IMR-90 (cell line): ENCODE results near the gene CLPTM1L. TPM values are rescaled to one million over a fixed set of nuclear protein-coding genes. Genes with fewer than 3 reads are reported as not detected.
A peak's percentile ranks its signal among the peaks of the same experiment; 100 is the strongest.

ENCODE experiments used
- ATAC-seq: fragments of 200-7000 bp; cut with Tn5 transposase; 2 replicates; pipeline ENCODE4 v1.9.1; 2020; ENCODE audit warnings: low read depth, mild to moderate bottlenecking, moderate library complexity
- BruUV-seq: library from RNA; stranded (reverse); fragments of 400-500 nt; replicated peaks from 2 replicates; lab custom pipeline; 2021; lab: Mats Ljungman, UMichigan
- CTCF ChIA-PET: fragments of 300-600 bp; formaldehyde crosslinking; extraction: SDS; loops from one replicate; lab custom pipeline; 2021; ENCODE audit warnings: antibody characterized with exemption; lab: Yijun Ruan, JAX
- POLR2A ChIA-PET: fragments of 300-600 bp; sonication (Branson Sonifier 250); formaldehyde crosslinking; loops from one replicate; lab custom pipeline; 2022; ENCODE audit warnings: antibody characterized with exemption; ENCODE audit not compliant: unreplicated experiment; lab: Charles Lee
- DNase-seq: peaks from one replicate; pipeline ENCODE4 v3.0.0; 2013
- H2AFZ ChIP-seq: replicated peaks from 2 replicates; pipeline ENCODE3; 2013; ENCODE audit warnings: low read length, mild to moderate bottlenecking; ENCODE audit not compliant: poor library complexity
- H2AK5ac ChIP-seq: 2 replicates; pipeline ENCODE4 v1.6.1; 2013; ENCODE audit warnings: low read depth, low read length, inconsistent platforms
- H2AK9ac ChIP-seq: replicated peaks from 2 replicates; pipeline ENCODE3; 2013; ENCODE audit warnings: mild to moderate bottlenecking, low read depth, low read length, moderate library complexity; ENCODE audit not compliant: poor library complexity
- H2BK120ac ChIP-seq: 2 replicates; pipeline ENCODE4 v1.6.1; 2013; ENCODE audit warnings: low read depth, low read length, inconsistent platforms
- H2BK15ac ChIP-seq: 3 replicates; pipeline ENCODE4 v1.6.1; 2013; ENCODE audit warnings: low read depth, low read length, inconsistent platforms
- H2BK20ac ChIP-seq: 2 replicates; pipeline ENCODE4 v1.6.1; 2013; ENCODE audit warnings: low read depth, mild to moderate bottlenecking, inconsistent platforms, low read length, moderate library complexity
- H2BK5ac ChIP-seq: 2 replicates; pipeline ENCODE4 v1.6.1; 2013; ENCODE audit warnings: mild to moderate bottlenecking, low read depth, low read length, inconsistent platforms; ENCODE audit not compliant: poor library complexity, severe bottlenecking
- H3K14ac ChIP-seq: replicated peaks from 2 replicates; pipeline ENCODE4 v1.6.1; 2013; ENCODE audit warnings: low read depth, low read length, inconsistent platforms
- H3K18ac ChIP-seq: 2 replicates; pipeline ENCODE4 v1.6.1; 2013; ENCODE audit warnings: low read depth, low read length, control low read depth
- H3K23ac ChIP-seq: 2 replicates; pipeline ENCODE4 v1.6.1; 2013; ENCODE audit warnings: low read depth, low read length, inconsistent platforms
- H3K27ac ChIP-seq: 2 replicates; pipeline ENCODE4 v1.5.1; 2013; ENCODE audit warnings: mild to moderate bottlenecking, control low read depth, low read length; ENCODE audit not compliant: insufficient read depth
- H3K27me3 ChIP-seq: 2 replicates; pipeline ENCODE4 v1.6.1; 2013; ENCODE audit warnings: low read length; ENCODE audit not compliant: control insufficient read depth, insufficient read depth
- H3K36me3 ChIP-seq: 2 replicates; pipeline ENCODE4 v1.6.1; 2013; ENCODE audit warnings: low read length, mixed read lengths; ENCODE audit not compliant: control insufficient read depth, insufficient read depth
- H3K4ac ChIP-seq: 2 replicates; pipeline ENCODE4 v1.6.1; 2013; ENCODE audit warnings: low read depth, low read length, inconsistent platforms
- H3K4me1 ChIP-seq: 2 replicates; pipeline ENCODE4 v1.6.1; 2013; ENCODE audit warnings: low read length, mixed read lengths; ENCODE audit not compliant: control insufficient read depth, insufficient read depth
- H3K4me2 ChIP-seq: 2 replicates; pipeline ENCODE4 v1.6.1; 2013; ENCODE audit warnings: low read depth, mild to moderate bottlenecking, control low read depth, low read length, moderate library complexity
- H3K4me3 ChIP-seq: 2 replicates; pipeline ENCODE4 v1.5.1; 2013; ENCODE audit warnings: low read depth, mild to moderate bottlenecking, control low read depth, low read length, moderate library complexity; ENCODE audit not compliant: insufficient read depth
- H3K56ac ChIP-seq: 2 replicates; pipeline ENCODE4 v1.6.1; 2013; ENCODE audit warnings: low read length, inconsistent platforms; ENCODE audit not compliant: insufficient read depth; ENCODE audit errors: extremely low read depth
- H3K79me1 ChIP-seq, 2 experiments: 2 replicates each; pipeline ENCODE4 v1.6.1; 2013; ENCODE audit warnings: low read length in 2 of 2, inconsistent platforms in 1 of 2, low read depth in 1 of 2
- H3K9ac ChIP-seq: 2 replicates; pipeline ENCODE4 v1.6.1; 2013; ENCODE audit warnings: low read depth, low read length, control low read depth
- H3K9me1 ChIP-seq: 2 replicates; pipeline ENCODE4 v1.6.1; 2013; ENCODE audit warnings: low read length, inconsistent platforms; ENCODE audit not compliant: insufficient read depth
- H3K9me3 ChIP-seq: 2 replicates; pipeline ENCODE4 v1.6.1; 2013; ENCODE audit warnings: low read length; ENCODE audit not compliant: control insufficient read depth, insufficient read depth
- H4K20me1 ChIP-seq: 2 replicates; pipeline ENCODE4 v1.6.1; 2013; ENCODE audit warnings: low read length, inconsistent platforms; ENCODE audit not compliant: insufficient read depth
- H4K5ac ChIP-seq: 2 replicates; pipeline ENCODE4 v1.6.1; 2013; ENCODE audit warnings: mild to moderate bottlenecking, low read depth, low read length, control low read depth
- H4K8ac ChIP-seq, 2 experiments: 2 replicates each; pipeline ENCODE4 v1.6.1; 2013; ENCODE audit warnings: low read depth in 2 of 2, low read length in 2 of 2, control low read depth in 1 of 2, inconsistent platforms in 1 of 2
- H4K91ac ChIP-seq: 2 replicates; pipeline ENCODE4 v1.6.1; 2013; ENCODE audit warnings: low read depth, low read length, inconsistent platforms; ENCODE audit not compliant: insufficient read depth
- RFX5 ChIP-seq: IDR thresholded peaks from 2 replicates; pipeline ENCODE4 v1.8.0; 2012; ENCODE audit warnings: low read depth, mild to moderate bottlenecking, low read length, moderate library complexity
- WGBS, 2 experiments: methylation state at CpG; one replicate each; pipeline versions ENCODE4 v1.1.5 to v1.1.7; 2013; ENCODE audit warnings: missing lambda C conversion rate in 2 of 2; ENCODE audit not compliant: insufficient read length in 1 of 2; ENCODE audit errors: extremely low coverage in 2 of 2; 5-methylcytosine and 5-hydroxymethylcytosine counted together
- dilution Hi-C: fragments of 300-500 bp; cut with HindIII; formaldehyde crosslinking; loops from one replicate; pipeline ENCODE4 v1.14.3; 2018; ENCODE audit warnings: low sequenced_read_pairs; ENCODE audit not compliant: unreplicated experiment
- in situ Hi-C: fragments of 300-500 bp; cut with MboI; formaldehyde crosslinking; loops from 3 replicates; pipeline ENCODE4 v1.14.3; 2019; ENCODE audit warnings: low sequenced_read_pairs, inconsistent platforms, mixed read lengths
- intact Hi-C: fragments of 100-400 bp; cut with micrococcal nuclease; formaldehyde crosslinking; loops from 2 replicates; pipeline ENCODE4 v1.10.0; 2022
- polyA plus RNA-seq, 3 experiments: library from polyadenylated mRNA; depleted of rRNA; stranded (reverse); fragments of >200 nt; gene quantifications; 2 replicates each; pipeline ENCODE4 v1.2.3, GENCODE V29; 2012; ENCODE audit warnings: low replicate concordance in 1 of 3
- total RNA-seq: library from RNA; depleted of rRNA; stranded (reverse); fragments of >200 nt; gene quantifications from 2 replicates; pipeline ENCODE4 v1.2.3, GENCODE V29; 2012

The CLPTM1L gene
- total and polyA plus RNA-seq, 2 of the 4 experiments (the other 2 are of a cell fraction) = 114 to 137 TPM

DNA sequence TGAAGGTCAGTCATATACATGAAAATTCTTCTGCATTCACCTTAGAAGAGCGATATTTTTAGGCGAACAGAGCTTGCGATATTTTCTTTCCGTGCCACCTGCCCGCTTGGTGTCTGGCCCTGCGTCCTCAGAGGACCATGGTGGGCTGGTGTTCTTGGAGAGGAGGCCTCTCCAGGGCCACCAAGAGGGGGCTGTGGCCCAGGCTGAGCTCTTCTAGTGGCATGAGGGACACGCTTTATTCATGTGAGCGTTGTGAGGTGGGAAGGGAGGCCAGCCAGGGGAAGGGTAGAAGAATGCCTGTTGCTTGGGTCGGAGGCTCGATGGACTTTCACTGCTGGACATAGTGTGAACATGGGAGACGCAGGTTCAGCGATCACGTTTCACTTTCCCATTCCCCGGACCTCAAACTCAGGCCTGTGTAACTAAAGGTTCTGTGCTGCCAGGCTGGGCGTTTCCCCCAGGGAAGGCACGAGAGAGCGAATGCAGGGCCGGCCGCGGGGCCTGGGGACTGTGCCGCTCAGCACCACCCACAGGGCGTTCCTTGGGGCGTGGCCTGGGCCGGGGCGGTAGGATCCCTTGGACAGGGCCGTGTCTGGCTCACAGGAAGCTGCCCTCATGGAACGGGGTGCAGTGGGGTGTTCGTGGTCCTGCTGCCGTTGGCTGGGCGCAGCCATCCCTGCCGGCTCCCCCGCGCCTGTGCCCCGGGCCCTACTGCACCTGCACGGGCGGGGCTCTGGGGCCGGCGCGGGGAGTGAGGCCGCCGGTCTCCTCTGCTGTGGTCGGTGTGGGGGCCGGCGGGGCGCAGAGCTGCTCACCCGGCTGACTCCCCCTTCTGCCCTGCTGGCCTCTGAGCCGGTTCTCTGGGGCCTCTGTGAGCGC is 40.7 kb upstream of the CLPTM1L start:
- Histone ChIP-seq H4K8ac (no peak overlapping the region), H4K5ac (no peak overlapping the region), H4K91ac (no peak overlapping the region), H3K23ac (no peak overlapping the region), H3K18ac (no peak overlapping the region), H4K20me1 (no peaks in the 10 kb centered on the region; the same call in 1 of the 2 replicates), H3K27ac (no peak overlapping the region), H2BK20ac (no peak overlapping the region), H3K36me3 (no peaks in the 10 kb centered on the region), H2AFZ (peak overlapping the region; percentile 75), H3K9ac (0 out of 2 replicates have a peak overlapping the region, but pooled peaks have one; percentile 38), H2AK5ac (no peak overlapping the region), H2BK5ac (no peak overlapping the region), H3K56ac (no peak overlapping the region), H3K9me3 (no peaks in the 10 kb centered on the region), H3K9me1 (peaks cover 3% of the 10 kb centered on the region; the same call in 1 of the 2 replicates), H3K4ac (no peak overlapping the region), H2BK120ac (no peak overlapping the region), H3K79me1 (no peaks in the 10 kb centered on the region), H3K4me2 (peak overlapping the region; percentile 98), H3K4me1 (peaks cover 3% of the 10 kb centered on the region; the same call in 1 of the 2 replicates), H3K4me3 (peak overlapping the region; percentile 47), H3K27me3 (peaks cover 44% of the 10 kb centered on the region), H2AK9ac (no peak overlapping the region), H3K14ac (no peak overlapping the region), H2BK15ac (no peak overlapping the region)
- no peak for TF ChIP-seq RFX5
- in situ Hi-C loops (no loop called here), dilution Hi-C loops (no loop called here), intact Hi-C loops (no loop called here)
- ATAC-seq = peak; percentile 98
- 0% methylated on average over 13 of the region's 48 CpGs; no CpG with 5 or more reads in 1 of the 2 experiments for WGBS, 2 experiments
- ChIA-PET POLR2A (no interaction called here), CTCF (no interaction called here)
- no TSS peak for BruUV-seq
- DNase-seq = peak; percentile 3
